ENCODE results near the gene SOX18.

DNA sequence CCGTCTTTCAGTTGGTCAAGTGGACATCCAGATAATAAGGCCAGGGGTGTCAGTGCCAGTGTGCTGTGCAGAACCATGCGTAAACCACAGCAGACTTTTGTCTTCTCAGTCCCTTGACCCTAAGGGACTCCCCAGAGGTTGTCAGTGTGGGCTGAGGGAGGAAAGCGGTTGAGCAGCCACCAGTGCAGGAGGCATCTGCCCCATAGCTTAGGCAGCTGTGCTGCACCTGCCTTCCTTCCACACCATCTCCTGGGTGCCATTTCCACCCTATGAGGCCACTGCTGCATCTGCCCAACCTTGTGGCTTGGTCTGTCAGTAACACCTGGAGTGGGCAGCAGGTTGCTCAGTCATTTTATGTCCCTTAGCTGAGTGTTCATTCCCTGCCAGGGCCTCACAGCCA is 42.5 kb downstream of the SOX18 start:
- no peak for TF ChIP-seq POLR2AphosphoS5 (IDR thresholded peaks at IDR 0.05)
- TF ChIP-seq, protein P1, sequence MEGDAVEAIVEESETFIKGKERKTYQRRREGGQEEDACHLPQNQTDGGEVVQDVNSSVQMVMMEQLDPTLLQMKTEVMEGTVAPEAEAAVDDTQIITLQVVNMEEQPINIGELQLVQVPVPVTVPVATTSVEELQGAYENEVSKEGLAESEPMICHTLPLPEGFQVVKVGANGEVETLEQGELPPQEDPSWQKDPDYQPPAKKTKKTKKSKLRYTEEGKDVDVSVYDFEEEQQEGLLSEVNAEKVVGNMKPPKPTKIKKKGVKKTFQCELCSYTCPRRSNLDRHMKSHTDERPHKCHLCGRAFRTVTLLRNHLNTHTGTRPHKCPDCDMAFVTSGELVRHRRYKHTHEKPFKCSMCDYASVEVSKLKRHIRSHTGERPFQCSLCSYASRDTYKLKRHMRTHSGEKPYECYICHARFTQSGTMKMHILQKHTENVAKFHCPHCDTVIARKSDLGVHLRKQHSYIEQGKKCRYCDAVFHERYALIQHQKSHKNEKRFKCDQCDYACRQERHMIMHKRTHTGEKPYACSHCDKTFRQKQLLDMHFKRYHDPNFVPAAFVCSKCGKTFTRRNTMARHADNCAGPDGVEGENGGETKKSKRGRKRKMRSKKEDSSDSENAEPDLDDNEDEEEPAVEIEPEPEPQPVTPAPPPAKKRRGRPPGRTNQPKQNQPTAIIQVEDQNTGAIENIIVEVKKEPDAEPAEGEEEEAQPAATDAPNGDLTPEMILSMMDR (IDR thresholded peaks at IDR 0.05) = no peak
